Retinal pigment epithelial cell (primary cell): ENCODE data around the gene OSGIN1.

ENCODE experiments used
- DNase-seq: peaks from one replicate; pipeline ENCODE4 v3.0.0-alpha.2; 2010; ENCODE audit warnings: low read depth
- H3K4me3 ChIP-seq: 2 replicates; pipeline ENCODE4 v1.5.1; 2011; ENCODE audit warnings: mild to moderate bottlenecking, low read length, control low read depth, moderate library complexity
- CTCF ChIP-seq: conservative IDR thresholded peaks from 2 replicates; pipeline ENCODE4 v1.5.1; 2011; ENCODE audit warnings: low read depth, low read length, control low read depth, inconsistent platforms

The OSGIN1 gene

GRCh38 chr16:83926726-83927397 is 26.2 kb upstream of the OSGIN1 start:
- H3K4me3 ChIP-seq: peak overlapping the region; percentile 49
- DNase-seq: no peak
- TF ChIP-seq CTCF: peak; percentile 96

GRCh38 chr16:83928341-83929055 is 24.5 kb upstream of the OSGIN1 start:
- no peak overlapping the region for H3K4me3 ChIP-seq
- peak; percentile 33 for DNase-seq
- no peak for TF ChIP-seq CTCF

GRCh38 chr16:83929811-83930555 is 23.1 kb upstream of the OSGIN1 start:
- DNase-seq: no peak
- TF ChIP-seq CTCF: no peak

GRCh38 chr16:83930730-83931500 is 22.1 kb upstream of the OSGIN1 start:
- DNase-seq: no peak
- no peak for TF ChIP-seq CTCF
- H3K4me3 ChIP-seq: no peak overlapping the region

More at GRCh38 chr16:83929811-83930555, 23.1 kb upstream of the OSGIN1 start:
- no peak overlapping the region for H3K4me3 ChIP-seq

GRCh38 chr16:83931556-83931955 is 21.5 kb upstream of the OSGIN1 start:
- DNase-seq: no peak
- no peak overlapping the region for H3K4me3 ChIP-seq
- TF ChIP-seq CTCF: no peak

GRCh38 chr16:83932304-83932703 is 20.7 kb upstream of the OSGIN1 start:
- no peak overlapping the region for H3K4me3 ChIP-seq
- DNase-seq: no peak
- no peak for TF ChIP-seq CTCF
